Fibroblast of pulmonary artery (primary cell): Measurements from ENCODE around the gene FEN1.

Experiments used
- DNase-seq: peaks from one replicate; pipeline ENCODE4 v3.0.0-alpha.2; 2010; ENCODE audit warnings: low read depth
- H3K4me3 ChIP-seq: replicated peaks from 2 replicates; pipeline ENCODE4 v1.5.1; 2011; ENCODE audit warnings: low read depth, mild to moderate bottlenecking, control low read depth, low read length, moderate library complexity
- CTCF ChIP-seq: IDR thresholded peaks from 2 replicates; pipeline ENCODE4 v1.5.1; 2011; ENCODE audit warnings: mild to moderate bottlenecking, control low read depth, low read length, inconsistent platforms; ENCODE audit errors: missing control alignments

The FEN1 gene

GRCh38 chr11:61840371-61840770 is 47.7 kb downstream of the FEN1 start:
- no peak for DNase-seq
- TF ChIP-seq CTCF = no peak
- H3K4me3 ChIP-seq = no peak overlapping the region

GRCh38 chr11:61841636-61842527 is 49.2 kb downstream of the FEN1 start:
- no peak for DNase-seq
- TF ChIP-seq CTCF = no peak
- H3K4me3 ChIP-seq = no peak overlapping the region

GRCh38 chr11:61842528-61842820 is 49.8 kb downstream of the FEN1 start:
- TF ChIP-seq CTCF = no peak
- H3K4me3 ChIP-seq = no peak overlapping the region
- no peak for DNase-seq

- no peak overlapping the region for H3K4me3 ChIP-seq
- DNase-seq = no peak
- no peak for TF ChIP-seq CTCF
Observed at GRCh38 chr11:61844909-61845565, 52.3 kb downstream of the FEN1 start.

- DNase-seq = no peak
- H3K4me3 ChIP-seq = no peak overlapping the region
- no peak for TF ChIP-seq CTCF
Observed at GRCh38 chr11:61846362-61847020, 53.8 kb downstream of the FEN1 start.
